Dendritic cell treated with granulocyte-macrophage colony-stimulating factor and Interleukin-4, amounts not matched to agents 40 ng/mL and 50 ng/mL, for 4 days (primary cell): Measurements from ENCODE around the gene MIA2.
"Not testable (repeated sequence)": the region's sequence is repeated elsewhere in the genome, so short reads cannot be mapped to it uniquely, and the experiment has no call there.

ENCODE experiments used
- H3K27ac Mint-ChIP-seq: one replicate; pipeline ENCODE4 v1.8.0; 2022; ENCODE audit warnings: mild to moderate bottlenecking, mixed read lengths
- H3K27me3 Mint-ChIP-seq: one replicate; pipeline ENCODE4 v1.8.0; 2022; ENCODE audit warnings: mild to moderate bottlenecking, mixed read lengths
- H3K36me3 Mint-ChIP-seq: one replicate; pipeline ENCODE4 v1.8.0; 2022; ENCODE audit warnings: low read depth, mixed read lengths
- H3K4me1 Mint-ChIP-seq: one replicate; pipeline ENCODE4 v1.8.0; 2022; ENCODE audit warnings: low read depth, mixed read lengths
- H3K4me3 Mint-ChIP-seq: one replicate; pipeline ENCODE4 v1.8.0; 2022; ENCODE audit warnings: mild to moderate bottlenecking, moderate library complexity, mixed read lengths
- H3K9me3 Mint-ChIP-seq: one replicate; pipeline ENCODE4 v1.8.0; 2022; ENCODE audit warnings: mixed read lengths
- intact Hi-C: fragments of 100-400 bp; cut with micrococcal nuclease; formaldehyde crosslinking; loops from one replicate; pipeline ENCODE4 v1.15.0; 2022

Gene MIA2

GRCh38 chr14:39241637-39242036 lies 7.9 kb downstream of the MIA2 start:
- Mint-ChIP-seq H3K9me3 (no peaks in the 10 kb centered on the region), H3K36me3 (no peaks in the 10 kb centered on the region), H3K27ac (no peak overlapping the region), H3K4me1 (no peaks in the 10 kb centered on the region), H3K27me3 (no peaks in the 10 kb centered on the region), H3K4me3 (no peak overlapping the region)
- intact Hi-C loops: no loop called here

GRCh38 chr14:39243831-39244230 lies 10.1 kb downstream of the MIA2 start:
- intact Hi-C loops: no loop called here
- no peaks in the 10 kb centered on the region for H3K9me3 Mint-ChIP-seq
- no peaks in the 10 kb centered on the region for H3K27me3 Mint-ChIP-seq
- no peaks in the 10 kb centered on the region for H3K36me3 Mint-ChIP-seq
- no peaks in the 10 kb centered on the region for H3K4me1 Mint-ChIP-seq
- no peak overlapping the region for H3K27ac Mint-ChIP-seq
- H3K4me3 Mint-ChIP-seq: no peak overlapping the region

- no peaks in the 10 kb centered on the region for H3K36me3 Mint-ChIP-seq
Measured at GRCh38 chr14:39246618-39247017, 12.9 kb downstream of the MIA2 start.

GRCh38 chr14:39247256-39247655 lies 13.5 kb downstream of the MIA2 start:
- no peak overlapping the region for H3K4me3 Mint-ChIP-seq
- no peak overlapping the region for H3K27ac Mint-ChIP-seq
- no peaks in the 10 kb centered on the region for H3K4me1 Mint-ChIP-seq
- intact Hi-C loops: no loop called here
- H3K36me3 Mint-ChIP-seq: no peaks in the 10 kb centered on the region
- no peaks in the 10 kb centered on the region for H3K27me3 Mint-ChIP-seq
- H3K9me3 Mint-ChIP-seq: no peaks in the 10 kb centered on the region

More at GRCh38 chr14:39246618-39247017, 12.9 kb downstream of the MIA2 start:
- intact Hi-C loops: no loop called here
- Mint-ChIP-seq H3K27ac (no peak overlapping the region), H3K4me1 (no peaks in the 10 kb centered on the region), H3K9me3 (no peaks in the 10 kb centered on the region), H3K27me3 (no peaks in the 10 kb centered on the region), H3K4me3 (no peak overlapping the region)

- Mint-ChIP-seq H3K27ac (no peak overlapping the region), H3K9me3 (no peaks in the 10 kb centered on the region), H3K27me3 (no peaks in the 10 kb centered on the region), H3K4me1 (no peaks in the 10 kb centered on the region), H3K4me3 (no peak overlapping the region), H3K36me3 (no peaks in the 10 kb centered on the region)
- intact Hi-C loops: no loop called here
Measured at GRCh38 chr14:39251547-39251946, 17.8 kb downstream of the MIA2 start.

- H3K4me3 Mint-ChIP-seq, H3K9me3 Mint-ChIP-seq, intact Hi-C loops, H3K27me3 Mint-ChIP-seq, H3K36me3 Mint-ChIP-seq, H3K27ac Mint-ChIP-seq, H3K4me1 Mint-ChIP-seq: not testable (repeated sequence)
Measured at GRCh38 chr14:39257388-39257787, 23.7 kb downstream of the MIA2 start.

- no peak overlapping the region for H3K27ac Mint-ChIP-seq
- H3K27me3 Mint-ChIP-seq: no peaks in the 10 kb centered on the region
- H3K9me3 Mint-ChIP-seq: peaks cover 6% of the 10 kb centered on the region
- H3K4me1 Mint-ChIP-seq: no peaks in the 10 kb centered on the region
- intact Hi-C loops: no loop called here
- H3K4me3 Mint-ChIP-seq: no peak overlapping the region
- H3K36me3 Mint-ChIP-seq: no peaks in the 10 kb centered on the region
Measured at GRCh38 chr14:39258782-39259545, 25.2 kb downstream of the MIA2 start.

- H3K4me3 Mint-ChIP-seq, H3K36me3 Mint-ChIP-seq, H3K9me3 Mint-ChIP-seq, intact Hi-C loops, H3K4me1 Mint-ChIP-seq, H3K27me3 Mint-ChIP-seq, H3K27ac Mint-ChIP-seq: not testable (repeated sequence)
Measured at GRCh38 chr14:39260161-39260560, 26.4 kb downstream of the MIA2 start.

- H3K36me3 Mint-ChIP-seq, H3K27me3 Mint-ChIP-seq, H3K4me1 Mint-ChIP-seq, intact Hi-C loops, H3K27ac Mint-ChIP-seq, H3K4me3 Mint-ChIP-seq, H3K9me3 Mint-ChIP-seq: not testable (repeated sequence)
Measured at GRCh38 chr14:39262214-39262613, 28.5 kb downstream of the MIA2 start.

- intact Hi-C loops: no loop called here
- H3K4me1 Mint-ChIP-seq: peaks cover 19% of the 10 kb centered on the region
- no peak overlapping the region for H3K4me3 Mint-ChIP-seq
- H3K36me3 Mint-ChIP-seq: peaks cover 15% of the 10 kb centered on the region
- H3K27me3 Mint-ChIP-seq: no peaks in the 10 kb centered on the region
- H3K9me3 Mint-ChIP-seq: no peaks in the 10 kb centered on the region
- no peak overlapping the region for H3K27ac Mint-ChIP-seq
Measured at GRCh38 chr14:39264057-39264456, 30.3 kb downstream of the MIA2 start.

GRCh38 chr14:39264558-39264957 lies 30.8 kb downstream of the MIA2 start:
- Mint-ChIP-seq H3K27ac (no peak overlapping the region), H3K4me1 (peaks cover 24% of the 10 kb centered on the region), H3K4me3 (no peak overlapping the region), H3K9me3 (no peaks in the 10 kb centered on the region), H3K36me3 (peaks cover 15% of the 10 kb centered on the region), H3K27me3 (no peaks in the 10 kb centered on the region)
- intact Hi-C loops: no loop called here

GRCh38 chr14:39265033-39265432 lies 31.3 kb downstream of the MIA2 start:
- Mint-ChIP-seq H3K9me3 (no peaks in the 10 kb centered on the region), H3K27me3 (no peaks in the 10 kb centered on the region), H3K4me1 (peaks cover 29% of the 10 kb centered on the region), H3K4me3 (peak overlapping the region; percentile 99), H3K36me3 (peaks cover 18% of the 10 kb centered on the region), H3K27ac (peak overlapping the region; percentile 99)
- intact Hi-C loops: loop anchor here (5.0 kb wide), 1 partner anchor 153 kb away; the partner anchor contains the start of gene GEMIN2

GRCh38 chr14:39265806-39266524 lies 32.2 kb downstream of the MIA2 start:
- peak overlapping the region; percentile 99 for H3K4me3 Mint-ChIP-seq
- H3K4me1 Mint-ChIP-seq: peaks cover 38% of the 10 kb centered on the region
- peaks cover 24% of the 10 kb centered on the region for H3K36me3 Mint-ChIP-seq
- no peaks in the 10 kb centered on the region for H3K9me3 Mint-ChIP-seq
- no peaks in the 10 kb centered on the region for H3K27me3 Mint-ChIP-seq
- intact Hi-C loops: loop anchor here (2.0 to 5.0 kb wide), 2 partner anchors 91 to 154 kb away; partner anchors contain the start of genes GEMIN2 and PNN
- H3K27ac Mint-ChIP-seq: peak overlapping the region; percentile 99

GRCh38 chr14:39266525-39266870 lies 32.8 kb downstream of the MIA2 start:
- peaks cover 43% of the 10 kb centered on the region for H3K4me1 Mint-ChIP-seq
- intact Hi-C loops: loop anchor here (2.0 to 5.0 kb wide), 2 partner anchors 92 to 154 kb away; partner anchors contain the start of genes GEMIN2 and PNN
- H3K27ac Mint-ChIP-seq: peak overlapping the region; percentile 99
- H3K9me3 Mint-ChIP-seq: no peaks in the 10 kb centered on the region
- no peaks in the 10 kb centered on the region for H3K27me3 Mint-ChIP-seq
- peaks cover 24% of the 10 kb centered on the region for H3K36me3 Mint-ChIP-seq
- peak overlapping the region; percentile 99 for H3K4me3 Mint-ChIP-seq
